ENCODE measurements around the gene SLC16A10.

Gene SLC16A10

GRCh38 chr6:111265842-111266241 lies 178.5 kb downstream of the SLC16A10 start:
- DNase-seq: no peak

DNA sequence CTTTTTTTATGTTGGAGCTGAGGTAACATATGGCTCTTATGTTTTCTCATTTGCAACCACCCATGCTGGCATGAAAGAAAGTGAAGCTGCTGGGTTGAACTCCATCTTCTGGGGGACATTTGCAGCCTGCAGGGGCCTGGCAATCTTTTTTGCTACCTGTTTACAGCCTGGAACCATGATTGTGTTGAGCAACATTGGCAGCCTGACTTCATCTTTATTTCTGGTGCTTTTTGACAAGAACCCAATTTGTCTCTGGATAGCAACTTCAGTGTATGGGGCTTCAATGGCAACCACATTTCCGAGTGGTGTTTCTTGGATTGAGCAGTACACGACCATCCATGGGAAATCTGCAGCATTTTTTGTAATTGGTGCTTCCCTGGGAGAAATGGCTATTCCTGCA lies 179.0 kb downstream of the SLC16A10 start:
- DNase-seq: no peak

DNA sequence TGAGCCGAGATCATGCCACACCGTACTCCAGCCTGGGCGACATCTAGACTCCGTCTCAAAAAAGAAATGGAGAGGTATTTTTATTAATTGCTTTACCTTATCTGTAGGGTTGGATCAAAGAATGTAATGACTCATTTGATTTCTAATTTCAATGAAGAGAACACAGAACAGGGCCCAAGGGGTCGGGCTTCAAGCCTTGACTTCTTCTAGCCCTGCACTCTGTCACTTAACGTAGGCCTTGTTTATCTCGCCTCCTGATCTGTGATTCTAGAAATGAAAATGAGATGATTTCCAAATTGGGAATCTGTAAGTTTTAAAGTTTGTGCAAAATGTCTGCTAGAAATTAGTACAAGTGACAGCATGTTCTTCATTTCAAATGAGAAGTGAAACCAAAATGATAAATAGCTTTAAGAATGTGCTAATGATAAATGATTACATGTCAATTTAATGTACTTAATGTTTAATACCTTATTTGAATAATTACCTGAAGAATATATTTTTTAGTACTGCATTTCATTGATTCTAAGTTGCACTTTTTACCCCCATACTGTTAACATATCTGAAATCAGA lies 180.5 kb downstream of the SLC16A10 start:
- DNase-seq: no peak

DNA sequence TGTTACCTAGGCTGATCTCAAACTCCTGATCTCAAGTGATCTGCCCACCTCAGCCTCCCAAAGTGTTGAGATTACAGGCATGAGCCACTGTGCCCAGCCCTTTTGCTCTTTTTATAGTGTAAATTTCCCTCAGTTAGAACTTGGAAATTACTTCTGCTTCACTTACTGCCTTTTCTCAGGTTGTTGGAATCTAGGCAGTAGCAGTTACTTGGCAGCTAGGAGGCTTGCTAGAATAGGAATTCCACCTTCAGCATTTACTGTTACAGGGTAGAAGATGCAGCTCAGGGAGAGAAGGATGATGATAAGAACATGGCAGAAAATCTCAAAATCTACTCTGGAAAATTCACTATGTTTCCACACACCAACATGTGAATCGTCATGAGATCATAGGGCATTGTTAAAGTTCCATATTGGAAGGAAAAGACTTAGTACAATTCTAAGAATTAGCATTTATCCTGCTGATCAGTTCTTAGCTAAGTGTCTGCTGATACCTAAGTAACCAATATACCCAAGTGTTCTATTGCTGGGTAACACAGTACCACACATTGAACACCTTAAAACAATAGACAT lies 182.2 kb downstream of the SLC16A10 start:
- DNase-seq: no peak

DNA sequence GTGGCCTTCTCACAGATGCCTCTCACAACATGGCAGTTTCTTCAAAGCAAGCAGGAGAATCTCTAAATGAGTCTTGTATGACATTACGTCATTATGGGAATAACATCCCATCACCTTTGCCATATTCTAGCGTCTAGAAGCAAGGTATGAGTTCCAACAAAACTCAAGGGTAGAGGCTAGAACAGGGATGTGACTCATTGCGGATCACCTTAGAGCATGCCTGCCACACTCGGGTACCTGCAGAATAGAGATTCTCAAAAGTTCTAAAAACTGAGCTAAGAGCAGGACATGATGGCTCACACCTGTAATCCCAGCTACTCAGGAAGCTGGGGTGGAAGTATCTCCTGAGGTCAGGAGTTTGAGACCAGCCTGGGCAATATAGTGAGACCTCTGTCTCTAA lies 182.8 kb downstream of the SLC16A10 start:
- no peak for DNase-seq

GRCh38 chr6:111274593-111275217 lies 187.4 kb downstream of the SLC16A10 start:
- DNase-seq: no peak

DNA sequence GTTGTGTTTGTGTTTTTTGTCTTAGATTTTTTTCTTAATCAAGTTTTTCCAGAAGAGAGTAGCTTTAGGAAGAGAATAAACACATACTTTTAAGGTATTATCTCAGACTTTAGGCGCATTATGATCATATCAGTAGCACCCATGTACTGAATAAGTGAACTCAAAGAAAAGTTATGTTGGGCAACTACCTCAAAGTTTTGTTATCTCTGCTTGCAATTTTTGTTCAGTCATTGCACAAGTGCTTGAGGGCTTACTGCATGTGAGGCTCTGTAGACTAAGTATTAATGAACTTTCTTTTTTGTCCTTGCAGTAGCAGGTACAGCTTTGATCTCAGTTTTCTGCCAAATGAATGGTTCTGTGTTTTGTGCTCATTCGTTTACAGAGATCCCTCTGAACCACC lies 189.0 kb downstream of the SLC16A10 start:
- no peak for DNase-seq

GRCh38 chr6:111276736-111277135 lies 189.4 kb downstream of the SLC16A10 start:
- no peak for DNase-seq

GRCh38 chr6:111277819-111278218 lies 190.5 kb downstream of the SLC16A10 start:
- DNase-seq: no peak

DNA sequence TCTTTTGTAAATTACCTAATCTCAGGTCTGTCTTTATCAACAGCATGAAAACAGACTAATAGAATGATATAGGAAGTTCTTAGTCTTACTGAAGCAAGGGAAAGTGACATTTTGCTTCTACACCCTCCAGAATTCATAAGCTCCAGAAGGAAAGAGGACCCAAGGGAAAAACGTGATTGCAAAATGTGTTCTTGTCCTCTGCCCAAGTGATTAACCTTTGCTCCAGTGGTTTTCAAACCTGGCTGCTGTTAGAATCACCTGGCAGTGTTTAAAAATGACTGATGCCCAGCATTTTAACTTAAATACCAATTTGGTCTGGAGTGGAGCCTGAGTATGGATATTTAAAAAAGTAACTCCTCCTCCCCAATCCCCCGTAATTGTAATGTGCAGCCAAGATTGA lies 191.4 kb downstream of the SLC16A10 start:
- DNase-seq: no peak

DNA sequence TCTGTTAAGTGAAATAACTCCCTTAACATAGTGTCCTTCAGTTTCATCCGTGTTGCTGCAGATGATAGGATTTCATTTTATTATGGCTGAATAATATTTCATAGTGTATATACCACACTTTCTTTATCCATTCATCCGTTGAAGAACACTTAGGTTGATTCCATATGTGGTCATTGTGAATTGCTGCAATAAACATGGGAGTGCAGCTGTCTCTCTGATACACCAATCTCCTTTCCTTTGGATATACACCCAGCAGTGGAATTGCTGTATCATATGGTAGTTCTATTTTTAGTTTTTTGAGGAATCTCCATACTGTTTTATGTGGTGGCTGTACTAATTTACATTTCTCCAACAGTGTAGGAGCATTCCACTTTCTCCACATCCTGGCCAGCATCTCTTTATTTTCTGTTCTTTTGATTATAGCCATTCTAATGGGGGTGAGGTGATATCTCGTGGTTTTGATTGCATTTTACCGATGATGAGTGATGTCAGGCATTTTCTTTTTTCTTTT lies 193.2 kb downstream of the SLC16A10 start:
- DNase-seq: no peak
